ENCODE data around the gene FAM236D. TPM values are rescaled to one million over a fixed set of nuclear protein-coding genes. Genes with fewer than 3 reads are reported as not detected.
"Not testable (repeated sequence)": the region's sequence is repeated elsewhere in the genome, so short reads cannot be mapped to it uniquely, and the experiment has no call there.

Gene FAM236D
- total RNA-seq (not detected in 2 replicates), polyA plus RNA-seq (not detected in 2 replicates), polyA minus RNA-seq (not detected in 2 replicates), Bru-seq, nascent RNA (not detected), BruChase-seq, experiment 1, labeled RNA remaining after a 6-hour chase (not detected), BruChase-seq, experiment 2, labeled RNA remaining after a 2-hour chase (not detected)
- polyA plus RNA-seq (2011; cell fraction: cytosol; rRNA removed) = not detected in 2 replicates
- polyA plus RNA-seq (2011; cell fraction: nucleus; rRNA removed) = not detected in 2 replicates
- polyA plus RNA-seq (2012) = not detected in 2 replicates
- not detected for polyA minus RNA-seq (2011; cell fraction: cytosol; rRNA and poly(A)+ RNA removed)
- not detected in 2 replicates for polyA minus RNA-seq (2011; cell fraction: nucleus; rRNA and poly(A)+ RNA removed)
- long read RNA-seq = 0 reads

DNA sequence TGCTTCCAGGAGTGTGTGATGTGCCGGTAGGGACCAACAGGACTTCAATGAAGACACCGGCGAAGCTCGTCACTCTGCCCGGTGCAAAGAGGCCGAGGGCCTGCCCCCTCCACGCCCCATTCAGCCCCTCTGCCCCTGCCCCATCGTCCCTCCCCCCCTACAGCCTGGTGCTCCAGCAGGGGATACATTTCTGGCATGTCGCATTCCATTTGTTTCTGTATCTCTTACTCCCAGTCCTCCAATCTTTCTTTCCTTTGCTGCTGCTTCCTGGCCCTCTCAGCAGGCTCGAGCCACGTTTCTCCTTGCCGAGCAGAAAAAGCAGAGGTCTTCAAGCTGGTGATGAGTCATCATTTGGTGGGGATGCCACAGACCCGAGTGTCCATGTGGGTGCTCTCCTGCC is at the start of gene FAM236D:
Gene FAM236D, minus strand, starts transcription at position 101 of the 400 bp plus-strand sequence. Its CDS starts 100 bp downstream, at position 1.
- BruUV-seq (replicated peaks); H4K20me1 ChIP-seq (replicated peaks; ENCODE audit: control insufficient read depth, extremely low read depth, insufficient read depth, low read length); H3K9me1 ChIP-seq (replicated peaks; ENCODE audit: control insufficient read depth, extremely low read depth, insufficient read depth, low read length); H3K27me3 ChIP-seq (ENCODE audit: control insufficient read depth in 2 of 2, insufficient read depth in 2 of 2, low read length in 2 of 2); H2AFZ ChIP-seq (ENCODE audit: low read depth, low read length); H3K4me1 ChIP-seq (ENCODE audit: control insufficient read depth, extremely low read depth, insufficient read depth, low read length); H3K4me2 ChIP-seq (ENCODE audit: insufficient read depth, low read length); H3K27ac ChIP-seq (ENCODE audit: insufficient read depth, low read depth, low read length); H3K4me3 ChIP-seq (replicated peaks in 1 of 3; ENCODE audit: insufficient read depth in 1 of 3, low read depth in 1 of 3, low read length in 3 of 3); dilution Hi-C loops (cut with MboI; ENCODE audit: extremely low pct_ligation_motif_present, low sequenced_read_pairs); H3K79me2 ChIP-seq (ENCODE audit: control insufficient read depth, insufficient read depth, low read length); H3K9ac ChIP-seq (replicated peaks; ENCODE audit: extremely low read depth, insufficient read depth, low read length); POLR2A ChIA-PET; DNase-seq (ENCODE audit: low read depth, low spot score); FAIRE-seq; CTCF ChIA-PET; H3K36me3 ChIP-seq (ENCODE audit: control insufficient read depth in 2 of 2, extremely low read depth in 1 of 2, insufficient read depth in 2 of 2, low read length in 2 of 2); intact Hi-C loops (cut with micrococcal nuclease); H3K9me3 ChIP-seq (replicated peaks; ENCODE audit: control insufficient read depth, insufficient read depth, low read length): not testable (repeated sequence)

DNA sequence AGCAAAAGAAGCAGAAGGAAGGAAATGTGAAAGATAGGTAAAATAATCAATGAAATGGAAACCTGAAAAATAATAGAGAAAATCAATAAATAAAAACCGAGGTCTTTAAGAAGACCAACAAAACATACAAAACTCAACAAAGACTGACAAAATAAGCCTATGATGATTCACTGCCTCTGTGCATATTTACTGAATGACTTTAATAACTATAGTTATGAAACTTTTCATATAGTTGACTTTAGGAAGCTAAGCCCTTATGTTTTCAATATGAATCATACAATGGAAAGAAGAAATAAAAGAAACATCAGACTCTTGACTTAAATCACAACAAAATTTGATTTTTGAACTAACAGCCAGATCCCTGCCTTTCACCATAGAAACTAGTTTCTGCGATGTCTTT is 29.5 kb upstream of the FAM236D start:
- H3K4me1 ChIP-seq (ENCODE audit: control insufficient read depth, extremely low read depth, insufficient read depth, low read length); H4K20me1 ChIP-seq (replicated peaks; ENCODE audit: control insufficient read depth, extremely low read depth, insufficient read depth, low read length); DNase-seq (ENCODE audit: low read depth, low spot score); dilution Hi-C loops (cut with MboI; ENCODE audit: extremely low pct_ligation_motif_present, low sequenced_read_pairs); H3K9me1 ChIP-seq (replicated peaks; ENCODE audit: control insufficient read depth, extremely low read depth, insufficient read depth, low read length); H3K36me3 ChIP-seq (ENCODE audit: control insufficient read depth in 2 of 2, extremely low read depth in 1 of 2, insufficient read depth in 2 of 2, low read length in 2 of 2); H3K27me3 ChIP-seq (ENCODE audit: control insufficient read depth in 2 of 2, insufficient read depth in 2 of 2, low read length in 2 of 2); H3K79me2 ChIP-seq (ENCODE audit: control insufficient read depth, insufficient read depth, low read length); FAIRE-seq; BruUV-seq (replicated peaks); H3K4me2 ChIP-seq (ENCODE audit: insufficient read depth, low read length); CTCF ChIA-PET; H2AFZ ChIP-seq (ENCODE audit: low read depth, low read length); intact Hi-C loops (cut with micrococcal nuclease); H3K27ac ChIP-seq (ENCODE audit: insufficient read depth, low read depth, low read length); POLR2A ChIA-PET; H3K9ac ChIP-seq (replicated peaks; ENCODE audit: extremely low read depth, insufficient read depth, low read length); H3K9me3 ChIP-seq (replicated peaks; ENCODE audit: control insufficient read depth, insufficient read depth, low read length); H3K4me3 ChIP-seq (replicated peaks in 1 of 3; ENCODE audit: insufficient read depth in 1 of 3, low read depth in 1 of 3, low read length in 3 of 3): not testable (repeated sequence)

- POLR2A ChIA-PET = not testable (repeated sequence)
Observed at GRCh38 chrX:72830701-72831100, 22.7 kb upstream of the FAM236D start.

GRCh38 chrX:72790390-72790789 is 17.6 kb downstream of the FAM236D start:
- H3K9me3 ChIP-seq (replicated peaks; ENCODE audit: control insufficient read depth, insufficient read depth, low read length); POLR2A ChIA-PET; H3K9me1 ChIP-seq (replicated peaks; ENCODE audit: control insufficient read depth, extremely low read depth, insufficient read depth, low read length); dilution Hi-C loops (cut with MboI; ENCODE audit: extremely low pct_ligation_motif_present, low sequenced_read_pairs); H3K36me3 ChIP-seq (ENCODE audit: control insufficient read depth in 2 of 2, extremely low read depth in 1 of 2, insufficient read depth in 2 of 2, low read length in 2 of 2); intact Hi-C loops (cut with micrococcal nuclease); CTCF ChIA-PET; H3K4me1 ChIP-seq (ENCODE audit: control insufficient read depth, extremely low read depth, insufficient read depth, low read length); H2AFZ ChIP-seq (ENCODE audit: low read depth, low read length); H3K4me3 ChIP-seq (replicated peaks in 1 of 3; ENCODE audit: insufficient read depth in 1 of 3, low read depth in 1 of 3, low read length in 3 of 3); H3K27me3 ChIP-seq (ENCODE audit: control insufficient read depth in 2 of 2, insufficient read depth in 2 of 2, low read length in 2 of 2); DNase-seq (ENCODE audit: low read depth, low spot score); H3K9ac ChIP-seq (replicated peaks; ENCODE audit: extremely low read depth, insufficient read depth, low read length); BruUV-seq (replicated peaks); H4K20me1 ChIP-seq (replicated peaks; ENCODE audit: control insufficient read depth, extremely low read depth, insufficient read depth, low read length); H3K79me2 ChIP-seq (ENCODE audit: control insufficient read depth, insufficient read depth, low read length); H3K27ac ChIP-seq (ENCODE audit: insufficient read depth, low read depth, low read length); FAIRE-seq; H3K4me2 ChIP-seq (ENCODE audit: insufficient read depth, low read length): not testable (repeated sequence)

More at GRCh38 chrX:72830701-72831100, 22.7 kb upstream of the FAM236D start:
- H3K36me3 ChIP-seq (ENCODE audit: control insufficient read depth in 2 of 2, extremely low read depth in 1 of 2, insufficient read depth in 2 of 2, low read length in 2 of 2); H3K9me3 ChIP-seq (replicated peaks; ENCODE audit: control insufficient read depth, insufficient read depth, low read length); H3K9ac ChIP-seq (replicated peaks; ENCODE audit: extremely low read depth, insufficient read depth, low read length); DNase-seq (ENCODE audit: low read depth, low spot score); dilution Hi-C loops (cut with MboI; ENCODE audit: extremely low pct_ligation_motif_present, low sequenced_read_pairs); BruUV-seq (replicated peaks); CTCF ChIA-PET; H3K4me2 ChIP-seq (ENCODE audit: insufficient read depth, low read length); intact Hi-C loops (cut with micrococcal nuclease); H4K20me1 ChIP-seq (replicated peaks; ENCODE audit: control insufficient read depth, extremely low read depth, insufficient read depth, low read length); H2AFZ ChIP-seq (ENCODE audit: low read depth, low read length); H3K27ac ChIP-seq (ENCODE audit: insufficient read depth, low read depth, low read length); H3K4me1 ChIP-seq (ENCODE audit: control insufficient read depth, extremely low read depth, insufficient read depth, low read length); FAIRE-seq; H3K27me3 ChIP-seq (ENCODE audit: control insufficient read depth in 2 of 2, insufficient read depth in 2 of 2, low read length in 2 of 2); H3K9me1 ChIP-seq (replicated peaks; ENCODE audit: control insufficient read depth, extremely low read depth, insufficient read depth, low read length); H3K79me2 ChIP-seq (ENCODE audit: control insufficient read depth, insufficient read depth, low read length); H3K4me3 ChIP-seq (replicated peaks in 1 of 3; ENCODE audit: insufficient read depth in 1 of 3, low read depth in 1 of 3, low read length in 3 of 3): not testable (repeated sequence)
